MM.1S (cell line): Measurements from ENCODE around the gene DENND1A.

Source experiments
- DNase-seq: peaks from one replicate; pipeline ENCODE4 v3.0.0-alpha.2; 2015
- H2AFZ ChIP-seq: fragments of 300-600 bp; sonication (generic); 2 replicates; pipeline ENCODE4 v1.6.0; 2016; ENCODE audit warnings: antibody characterized with exemption, low read length
- H3F3A ChIP-seq: fragments of 300-600 bp; sonication (generic); 2 replicates; pipeline ENCODE4 v1.6.1; 2016; ENCODE audit warnings: mild to moderate bottlenecking, antibody characterized with exemption, low read length, moderate library complexity, mixed read lengths; ENCODE audit not compliant: insufficient read depth
- H3K27ac ChIP-seq: fragments of 300-600 bp; sonication (generic); 2 replicates; pipeline ENCODE4 v1.5.1; 2016; ENCODE audit warnings: mild to moderate bottlenecking, low read length
- H3K27me3 ChIP-seq: fragments of 300-600 bp; sonication (generic); replicated peaks from 2 replicates; pipeline ENCODE4 v1.6.0; 2016; ENCODE audit warnings: low read length; ENCODE audit not compliant: insufficient read depth
- H3K36me3 ChIP-seq: fragments of 300-600 bp; sonication (generic); replicated peaks from 2 replicates; pipeline ENCODE4 v1.6.1; 2016; ENCODE audit warnings: mild to moderate bottlenecking, low read length, mixed read lengths; ENCODE audit not compliant: insufficient read depth
- H3K4me1 ChIP-seq: fragments of 300-600 bp; sonication (generic); 2 replicates; pipeline ENCODE4 v1.6.1; 2016; ENCODE audit warnings: low read length, mixed read lengths
- H3K4me2 ChIP-seq: fragments of 300-600 bp; sonication (generic); 2 replicates; pipeline ENCODE4 v1.6.0; 2016; ENCODE audit warnings: low read depth, low read length
- H3K4me3 ChIP-seq: fragments of 300-600 bp; sonication (generic); 2 replicates; pipeline ENCODE4 v1.5.1; 2016; ENCODE audit warnings: low read length, mixed read lengths
- H3K79me2 ChIP-seq: fragments of 300-600 bp; sonication (generic); 2 replicates; pipeline ENCODE4 v1.6.1; 2016; ENCODE audit warnings: mixed run types, low read length, mixed read lengths
- H3K9ac ChIP-seq: fragments of 300-600 bp; sonication (generic); 2 replicates; pipeline ENCODE4 v1.6.1; 2016; ENCODE audit warnings: low read length, mixed read lengths
- H3K9me2 ChIP-seq: fragments of 300-600 bp; sonication (generic); replicated peaks from 2 replicates; pipeline ENCODE4 v1.6.1; 2016; ENCODE audit warnings: mild to moderate bottlenecking, low read length, mixed read lengths; ENCODE audit not compliant: insufficient read depth
- H3K9me3 ChIP-seq: fragments of 300-600 bp; sonication (generic); replicated peaks from 2 replicates; pipeline ENCODE4 v1.6.1; 2016; ENCODE audit warnings: mild to moderate bottlenecking, low read length, mixed read lengths; ENCODE audit not compliant: insufficient read depth
- H4K20me1 ChIP-seq: fragments of 300-600 bp; sonication (generic); 2 replicates; pipeline ENCODE4 v1.6.1; 2016; ENCODE audit warnings: mild to moderate bottlenecking, low read length, moderate library complexity, mixed read lengths; ENCODE audit not compliant: insufficient read depth
- EZH2 ChIP-seq: fragments of 300-600 bp; sonication (generic); optimal IDR thresholded peaks from 2 replicates; pipeline ENCODE3; 2017; ENCODE audit warnings: low read depth, mild to moderate bottlenecking, antibody characterized with exemption, low read length, mixed read lengths
- EZH2phosphoT487 ChIP-seq: fragments of 300-600 bp; sonication (generic); IDR thresholded peaks from 2 replicates; pipeline ENCODE4 v1.6.1; 2018; ENCODE audit warnings: antibody characterized with exemption, low read length
- TF ChIP-seq, protein P1 (sequence below): fragments of 300-600 bp; sonication (generic); IDR thresholded peaks from 2 replicates; pipeline ENCODE4 v1.5.1; 2016; ENCODE audit warnings: antibody characterized with exemption, low read length, mixed read lengths

Gene DENND1A

DNA sequence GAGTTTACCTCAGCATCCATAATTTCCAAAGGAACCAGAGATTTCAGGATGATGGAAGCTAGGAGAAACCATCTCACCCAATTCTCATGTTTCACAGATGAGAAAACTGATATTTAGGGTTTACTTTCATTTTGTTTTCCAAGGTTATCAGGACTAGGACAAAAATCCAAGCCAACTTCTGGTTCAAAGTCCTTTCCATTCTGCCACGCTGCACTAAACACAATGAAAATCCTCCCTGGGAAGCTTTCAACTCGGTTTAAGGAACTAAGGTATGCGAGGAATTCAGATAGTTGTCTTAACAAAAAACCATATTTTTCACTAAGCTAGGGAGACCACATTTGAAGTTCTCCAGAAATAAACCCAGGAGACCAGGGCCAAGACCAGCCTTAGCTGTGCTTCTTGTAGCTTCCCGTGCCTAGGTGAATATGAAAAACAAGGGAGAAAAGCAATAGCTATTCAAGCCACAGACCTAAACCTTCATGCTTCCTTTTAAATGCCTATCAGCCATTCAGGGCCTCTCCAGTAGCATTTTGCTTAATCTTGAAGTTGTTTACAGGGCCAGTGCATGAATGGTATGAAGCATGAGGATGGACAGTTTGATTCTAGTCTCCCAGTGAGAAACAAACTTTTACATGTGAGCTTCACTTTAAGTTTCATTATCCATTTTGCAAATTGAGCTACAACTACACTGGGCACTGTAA, 167.9 kb downstream of the DENND1A start:
- Histone ChIP-seq H3K79me2 (no peaks in the 10 kb centered on the region), H3F3A (no peaks in the 10 kb centered on the region), H3K9ac (no peak overlapping the region), H3K27ac (no peak overlapping the region), H3K4me3 (no peak overlapping the region), H3K9me3 (no peaks in the 10 kb centered on the region), H3K36me3 (no peaks in the 10 kb centered on the region), H3K4me2 (no peak overlapping the region), H4K20me1 (no peaks in the 10 kb centered on the region), H3K9me2 (no peaks in the 10 kb centered on the region), H2AFZ (no peak overlapping the region), H3K27me3 (no peaks in the 10 kb centered on the region), H3K4me1 (no peaks in the 10 kb centered on the region)
- TF ChIP-seq, protein P1, sequence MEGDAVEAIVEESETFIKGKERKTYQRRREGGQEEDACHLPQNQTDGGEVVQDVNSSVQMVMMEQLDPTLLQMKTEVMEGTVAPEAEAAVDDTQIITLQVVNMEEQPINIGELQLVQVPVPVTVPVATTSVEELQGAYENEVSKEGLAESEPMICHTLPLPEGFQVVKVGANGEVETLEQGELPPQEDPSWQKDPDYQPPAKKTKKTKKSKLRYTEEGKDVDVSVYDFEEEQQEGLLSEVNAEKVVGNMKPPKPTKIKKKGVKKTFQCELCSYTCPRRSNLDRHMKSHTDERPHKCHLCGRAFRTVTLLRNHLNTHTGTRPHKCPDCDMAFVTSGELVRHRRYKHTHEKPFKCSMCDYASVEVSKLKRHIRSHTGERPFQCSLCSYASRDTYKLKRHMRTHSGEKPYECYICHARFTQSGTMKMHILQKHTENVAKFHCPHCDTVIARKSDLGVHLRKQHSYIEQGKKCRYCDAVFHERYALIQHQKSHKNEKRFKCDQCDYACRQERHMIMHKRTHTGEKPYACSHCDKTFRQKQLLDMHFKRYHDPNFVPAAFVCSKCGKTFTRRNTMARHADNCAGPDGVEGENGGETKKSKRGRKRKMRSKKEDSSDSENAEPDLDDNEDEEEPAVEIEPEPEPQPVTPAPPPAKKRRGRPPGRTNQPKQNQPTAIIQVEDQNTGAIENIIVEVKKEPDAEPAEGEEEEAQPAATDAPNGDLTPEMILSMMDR = no peak
- TF ChIP-seq EZH2phosphoT487 (no peak), EZH2 (no peak)
- no peak for DNase-seq

DNA sequence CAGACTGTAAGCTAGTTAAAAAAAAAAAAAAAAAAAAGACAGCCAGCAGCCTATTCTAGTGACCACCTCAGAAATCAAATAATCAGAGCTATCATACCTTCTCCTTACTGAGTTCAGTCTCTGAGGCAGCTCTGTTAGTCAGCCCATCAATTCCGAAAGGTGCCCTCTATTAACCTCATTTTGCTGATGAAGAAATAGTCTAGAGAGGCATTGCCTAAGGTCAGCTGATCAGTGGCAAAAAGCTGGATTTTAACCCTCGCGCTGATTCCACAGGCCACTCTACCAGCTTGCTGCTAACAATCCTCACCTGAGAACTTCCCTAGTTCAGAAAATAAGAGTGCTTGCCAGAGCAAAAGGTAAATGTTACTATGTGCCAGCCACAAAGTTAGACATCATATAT, 172.0 kb downstream of the DENND1A start:
- H4K20me1 ChIP-seq = no peaks in the 10 kb centered on the region
- H3K27me3 ChIP-seq = no peaks in the 10 kb centered on the region
- no peak for DNase-seq
- H3K4me1 ChIP-seq = peaks cover 7% of the 10 kb centered on the region
- no peak overlapping the region for H2AFZ ChIP-seq
- H3K9me3 ChIP-seq = no peaks in the 10 kb centered on the region
- H3K36me3 ChIP-seq = no peaks in the 10 kb centered on the region
- H3F3A ChIP-seq = no peaks in the 10 kb centered on the region
- no peak overlapping the region for H3K4me3 ChIP-seq
- H3K9me2 ChIP-seq = no peaks in the 10 kb centered on the region
- TF ChIP-seq, protein P1 = no peak
- no peak for TF ChIP-seq EZH2
- TF ChIP-seq EZH2phosphoT487 = no peak
- no peak overlapping the region for H3K4me2 ChIP-seq
- no peak overlapping the region for H3K9ac ChIP-seq
- H3K79me2 ChIP-seq = no peaks in the 10 kb centered on the region
- no peak overlapping the region for H3K27ac ChIP-seq

DNA sequence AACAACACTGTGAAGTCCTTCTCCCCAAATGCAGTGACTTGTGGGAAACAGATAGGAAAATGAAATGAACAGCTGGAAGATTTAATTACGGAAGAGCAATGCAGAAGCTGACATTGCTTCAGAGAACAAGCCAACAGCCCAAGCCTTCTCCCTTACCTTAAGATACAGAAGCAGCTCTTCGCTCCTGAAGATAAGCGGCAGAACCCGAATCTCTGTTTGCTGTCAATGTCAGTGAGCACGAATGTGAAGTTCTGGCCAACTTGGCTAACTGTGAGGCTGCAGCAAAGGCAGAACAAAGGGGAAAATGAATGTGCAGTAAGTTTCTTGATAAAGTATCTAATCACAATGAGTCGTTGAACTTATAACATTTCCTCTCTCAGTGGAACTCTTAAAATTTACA, 172.4 kb downstream of the DENND1A start:
- TF ChIP-seq EZH2 = no peak
- peaks cover 7% of the 10 kb centered on the region for H3K4me1 ChIP-seq
- no peaks in the 10 kb centered on the region for H3K27me3 ChIP-seq
- H3K9me3 ChIP-seq = no peaks in the 10 kb centered on the region
- no peak overlapping the region for H3K4me3 ChIP-seq
- H3K9me2 ChIP-seq = no peaks in the 10 kb centered on the region
- H4K20me1 ChIP-seq = no peaks in the 10 kb centered on the region
- H3K79me2 ChIP-seq = no peaks in the 10 kb centered on the region
- H2AFZ ChIP-seq = no peak overlapping the region
- no peak for DNase-seq
- H3K9ac ChIP-seq = no peak overlapping the region
- H3F3A ChIP-seq = no peaks in the 10 kb centered on the region
- no peaks in the 10 kb centered on the region for H3K36me3 ChIP-seq
- H3K27ac ChIP-seq = no peak overlapping the region
- no peak overlapping the region for H3K4me2 ChIP-seq

DNA sequence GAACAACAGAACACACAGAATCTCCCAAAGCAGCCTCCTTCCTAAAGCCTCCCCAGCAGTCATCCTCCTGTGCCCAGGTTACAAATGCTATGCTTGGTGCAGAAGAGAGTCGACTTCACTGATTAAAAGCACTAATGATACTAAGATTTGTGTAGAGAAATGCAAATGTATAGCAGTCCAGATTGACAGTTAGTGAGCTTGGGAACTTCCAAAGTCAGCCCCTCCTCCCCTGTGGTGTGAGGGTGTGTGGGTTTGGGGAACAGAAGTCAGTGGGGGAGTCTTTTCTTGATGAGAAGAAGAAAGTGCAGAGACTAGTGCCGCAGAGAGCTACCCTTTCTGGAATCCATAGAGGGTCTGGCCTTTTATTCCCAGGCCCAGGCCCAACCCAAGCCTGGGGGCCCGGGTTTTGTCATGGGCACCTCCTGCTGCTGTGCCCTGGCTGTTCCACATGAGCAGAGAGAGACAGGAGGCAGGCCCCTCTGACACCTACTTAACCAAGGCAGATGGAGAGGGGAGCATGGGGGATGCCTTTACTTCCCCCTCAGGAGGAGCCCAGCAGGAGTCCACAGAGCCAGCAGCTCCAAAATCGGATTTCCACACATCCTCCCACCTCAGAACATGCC, 173.3 kb downstream of the DENND1A start:
- H3F3A ChIP-seq = no peaks in the 10 kb centered on the region
- H3K27ac ChIP-seq = no peak overlapping the region
- no peak overlapping the region for H3K4me3 ChIP-seq
- H3K9ac ChIP-seq = no peak overlapping the region
- H4K20me1 ChIP-seq = no peaks in the 10 kb centered on the region
- peaks cover 7% of the 10 kb centered on the region for H3K4me1 ChIP-seq
- TF ChIP-seq EZH2 (no peak), EZH2phosphoT487 (no peak)
- TF ChIP-seq, protein P1 = no peak
- H3K9me3 ChIP-seq = no peaks in the 10 kb centered on the region
- no peaks in the 10 kb centered on the region for H3K79me2 ChIP-seq
- DNase-seq = no peak
- no peak overlapping the region for H2AFZ ChIP-seq
- H3K27me3 ChIP-seq = no peaks in the 10 kb centered on the region
- no peaks in the 10 kb centered on the region for H3K36me3 ChIP-seq
- H3K4me2 ChIP-seq = no peak overlapping the region
- no peaks in the 10 kb centered on the region for H3K9me2 ChIP-seq
